Astrocyte (in vitro differentiated cells and primary cell): Measurements from ENCODE around the gene EPHB4.

Experiments
- CTCF ChIP-seq: IDR thresholded peaks from 2 replicates; pipeline ENCODE4 v1.5.1; 2011; ENCODE audit warnings: low read depth, mild to moderate bottlenecking, inconsistent platforms, low read length, moderate library complexity; ENCODE audit not compliant: insufficient read depth
- EZH2 ChIP-seq: IDR thresholded peaks from 2 replicates; pipeline ENCODE4 v1.6.1; 2012; ENCODE audit warnings: mild to moderate bottlenecking, low read length, inconsistent platforms; ENCODE audit not compliant: insufficient read depth

- TF ChIP-seq CTCF: no peak
- TF ChIP-seq EZH2: no peak
Observed at GRCh38 chr7:100808354-100808875, 18.9 kb downstream of the EPHB4 start.
